ENCODE measurements around the gene CMTM4. TPM values are rescaled to one million over a fixed set of nuclear protein-coding genes. Genes with fewer than 3 reads are reported as not detected.
"Not testable (repeated sequence)": the region's sequence is repeated elsewhere in the genome, so short reads cannot be mapped to it uniquely, and the experiment has no call there.

The CMTM4 gene
- total RNA-seq, 4 donors from 2014 or later: 14.2 to 22.7 (median 19.6) TPM

- DNase-seq (ENCODE audit: low spot score in 2 of 2): no peak
- Histone ChIP-seq H3K27me3 (no peaks in the 10 kb centered on the region), H3K27ac (no peak overlapping the region), H3K9me3 (no peaks in the 10 kb centered on the region), H3K4me1 (no peaks in the 10 kb centered on the region), H3K4me3 (no peak overlapping the region), H3K36me3 (peaks cover 0 to 14% (median 0%) of the 10 kb centered on the region in 3 donors)
- no peak for TF ChIP-seq CTCF (IDR thresholded peaks at IDR 0.05)
- no peak for TF ChIP-seq POLR2A (IDR thresholded peaks at IDR 0.05)
- no peak for TF ChIP-seq EP300 (IDR thresholded peaks at IDR 0.05)
- 70 to 75% methylated on average over 5 of the region's 5 CpGs for WGBS, 2 donors
Observed at GRCh38 chr16:66636199-66636598, 60.3 kb downstream of the CMTM4 start.

- no peaks in the 10 kb centered on the region for H3K9me3 ChIP-seq
- DNase-seq (ENCODE audit: low spot score in 2 of 2): no peak
- peaks cover 0 to 14% (median 0%) of the 10 kb centered on the region in 3 donors for H3K36me3 ChIP-seq
- TF ChIP-seq CTCF (IDR thresholded peaks at IDR 0.05): no peak
- TF ChIP-seq EP300 (IDR thresholded peaks at IDR 0.05): no peak
- no peak for TF ChIP-seq POLR2A (IDR thresholded peaks at IDR 0.05)
- 79 to 98% methylated on average over 5 to 6 of the region's 6 CpGs for WGBS, 2 donors
- no peaks in the 10 kb centered on the region for H3K4me1 ChIP-seq
- no peak overlapping the region for H3K4me3 ChIP-seq
- H3K27me3 ChIP-seq: no peaks in the 10 kb centered on the region
- no peak overlapping the region for H3K27ac ChIP-seq
Observed at GRCh38 chr16:66635406-66635805, 61.1 kb downstream of the CMTM4 start.

- no peak overlapping the region for H3K27ac ChIP-seq
- peaks cover 0 to 14% (median 0%) of the 10 kb centered on the region in 3 donors for H3K36me3 ChIP-seq
- no peaks in the 10 kb centered on the region for H3K4me1 ChIP-seq
- no peak for DNase-seq (ENCODE audit: low spot score in 2 of 2)
- TF ChIP-seq POLR2A (IDR thresholded peaks at IDR 0.05): no peak
- TF ChIP-seq CTCF (IDR thresholded peaks at IDR 0.05): no peak
- no peak for TF ChIP-seq EP300 (IDR thresholded peaks at IDR 0.05)
- 88 to 91% methylated on average over 4 of the region's 4 CpGs for WGBS, 2 donors
- no peaks in the 10 kb centered on the region for H3K27me3 ChIP-seq
- no peak overlapping the region for H3K4me3 ChIP-seq
- H3K9me3 ChIP-seq: no peaks in the 10 kb centered on the region
Observed at GRCh38 chr16:66634527-66635196, 61.9 kb downstream of the CMTM4 start.

GRCh38 chr16:66631558-66631957 is 65.0 kb downstream of the CMTM4 start:
- 79 to 82% methylated on average over 3 to 4 of the region's 4 CpGs for WGBS, 2 donors
- not testable (repeated sequence) for DNase-seq (ENCODE audit: low spot score in 2 of 2); H3K27me3 ChIP-seq; H3K4me1 ChIP-seq; H3K27ac ChIP-seq; H3K9me3 ChIP-seq; H3K4me3 ChIP-seq
- H3K36me3 ChIP-seq: peaks cover 0 to 14% (median 0%) of the 10 kb centered on the region in 3 donors

- not testable (repeated sequence) for H3K4me3 ChIP-seq
Observed at GRCh38 chr16:66630561-66631260, 65.8 kb downstream of the CMTM4 start.

GRCh38 chr16:66629856-66630255 is 66.7 kb downstream of the CMTM4 start:
- Histone ChIP-seq H3K27me3 (no peaks in the 10 kb centered on the region), H3K4me1 (no peaks in the 10 kb centered on the region), H3K9me3 (no peaks in the 10 kb centered on the region), H3K36me3 (peaks cover 0 to 10% (median 0%) of the 10 kb centered on the region in 3 donors), H3K27ac (no peak overlapping the region), H3K4me3 (no peak overlapping the region)
- no peak for DNase-seq (ENCODE audit: low spot score in 2 of 2)
- WGBS, 2 donors: 86 to 89% methylated on average over 5 of the region's 5 CpGs
- no peak for TF ChIP-seq CTCF (IDR thresholded peaks at IDR 0.05)
- TF ChIP-seq EP300 (IDR thresholded peaks at IDR 0.05): no peak
- TF ChIP-seq POLR2A (IDR thresholded peaks at IDR 0.05): no peak

More at GRCh38 chr16:66630561-66631260, 65.8 kb downstream of the CMTM4 start:
- not testable (repeated sequence) for H3K4me1 ChIP-seq; H3K27me3 ChIP-seq; DNase-seq (ENCODE audit: low spot score in 2 of 2); H3K9me3 ChIP-seq; H3K27ac ChIP-seq
- 93 to 100% methylated on average over 3 to 6 of the region's 49 CpGs for whole genome bisulfite sequencing, 2 donors
- peaks cover 0 to 14% (median 0%) of the 10 kb centered on the region in 3 donors for H3K36me3 ChIP-seq

- not testable (repeated sequence) for H3K4me1 ChIP-seq; H3K27ac ChIP-seq; H3K4me3 ChIP-seq; DNase-seq (ENCODE audit: low spot score in 2 of 2); H3K36me3 ChIP-seq; H3K9me3 ChIP-seq; H3K27me3 ChIP-seq
- WGBS, 2 donors: 82 to 86% methylated on average over 17 of the region's 17 CpGs
Observed at GRCh38 chr16:66627611-66628378, 68.7 kb downstream of the CMTM4 start.

All from tibial nerve (tissue), 4 donors.